B cell (primary cell): ENCODE data around the gene CCL26.

ENCODE experiments used
- CTCF ChIP-seq: fragments of 200-600 bp; IDR thresholded peaks from one replicate; pipeline ENCODE4 v1.8.0; 2022; ENCODE audit warnings: antibody characterized with exemption, mild to moderate bottlenecking
- EZH2 ChIP-seq: IDR thresholded peaks from 2 replicates; pipeline ENCODE4 v1.6.1; 2012; ENCODE audit warnings: borderline replicate concordance, low read depth, mild to moderate bottlenecking, moderate library complexity, low read length; ENCODE audit not compliant: insufficient read depth, poor library complexity, severe bottlenecking

GRCh38 chr7:75735581-75736350, 36.2 kb downstream of the CCL26 start:
- TF ChIP-seq CTCF (no peak), EZH2 (no peak)
